Measurements from ENCODE around the gene IL1RAPL1. TPM values are rescaled to one million over a fixed set of nuclear protein-coding genes. Genes with fewer than 3 reads are reported as not detected.

IL1RAPL1 gene
- total RNA-seq, 2 experiments from 2014 or later, result not detected

DNA sequence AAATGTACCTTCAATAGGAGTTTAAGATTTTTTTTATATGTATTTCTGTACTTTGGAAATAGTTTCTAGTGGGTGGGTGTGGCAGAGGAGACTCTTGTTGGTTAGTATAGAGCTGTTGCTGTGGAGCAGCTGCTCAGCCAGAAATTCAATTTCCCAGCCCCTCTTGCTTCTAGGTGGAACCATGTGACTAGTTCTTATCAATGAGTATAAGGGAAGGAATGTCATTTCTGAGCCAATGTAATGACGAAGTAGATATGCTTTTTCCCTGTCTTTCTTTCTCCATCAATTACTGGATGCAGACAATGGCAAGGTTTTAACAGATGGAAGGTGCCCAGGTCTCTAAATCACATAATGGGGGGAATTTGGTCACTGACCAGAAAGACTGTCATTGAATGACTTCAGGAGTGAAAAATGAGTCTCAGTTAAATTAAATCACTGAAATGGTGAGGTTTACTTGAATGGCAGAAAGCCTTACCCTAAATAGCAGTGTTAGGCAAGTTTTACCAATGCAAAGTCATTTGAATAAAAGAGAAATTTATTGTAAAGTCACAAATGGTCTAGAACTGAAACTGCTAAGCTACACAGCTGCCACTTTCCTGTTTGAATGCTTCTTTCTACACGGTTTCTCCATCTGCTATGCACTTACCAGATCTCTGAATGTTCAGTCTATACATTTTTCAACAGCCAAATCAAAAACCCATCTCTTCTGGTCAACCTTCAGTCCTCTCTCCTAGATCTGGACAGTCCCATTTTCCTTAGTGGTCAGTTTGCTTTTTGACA, 832.7 kb downstream of the IL1RAPL1 start:
- CTCF ChIA-PET, result no interaction called here
- Mint-ChIP-seq H3K36me3 (ENCODE audit: low read depth) (no peaks in the 10 kb centered on the region), H3K27me3 (no peaks in the 10 kb centered on the region), H3K27ac (no peak overlapping the region), H3K9me3 (peaks cover 2% of the 10 kb centered on the region), H3K4me3 (no peak overlapping the region), H3K4me1 (ENCODE audit: low read depth) (no peaks in the 10 kb centered on the region)
- no peak for DNase-seq
- TF ChIP-seq, protein P1, sequence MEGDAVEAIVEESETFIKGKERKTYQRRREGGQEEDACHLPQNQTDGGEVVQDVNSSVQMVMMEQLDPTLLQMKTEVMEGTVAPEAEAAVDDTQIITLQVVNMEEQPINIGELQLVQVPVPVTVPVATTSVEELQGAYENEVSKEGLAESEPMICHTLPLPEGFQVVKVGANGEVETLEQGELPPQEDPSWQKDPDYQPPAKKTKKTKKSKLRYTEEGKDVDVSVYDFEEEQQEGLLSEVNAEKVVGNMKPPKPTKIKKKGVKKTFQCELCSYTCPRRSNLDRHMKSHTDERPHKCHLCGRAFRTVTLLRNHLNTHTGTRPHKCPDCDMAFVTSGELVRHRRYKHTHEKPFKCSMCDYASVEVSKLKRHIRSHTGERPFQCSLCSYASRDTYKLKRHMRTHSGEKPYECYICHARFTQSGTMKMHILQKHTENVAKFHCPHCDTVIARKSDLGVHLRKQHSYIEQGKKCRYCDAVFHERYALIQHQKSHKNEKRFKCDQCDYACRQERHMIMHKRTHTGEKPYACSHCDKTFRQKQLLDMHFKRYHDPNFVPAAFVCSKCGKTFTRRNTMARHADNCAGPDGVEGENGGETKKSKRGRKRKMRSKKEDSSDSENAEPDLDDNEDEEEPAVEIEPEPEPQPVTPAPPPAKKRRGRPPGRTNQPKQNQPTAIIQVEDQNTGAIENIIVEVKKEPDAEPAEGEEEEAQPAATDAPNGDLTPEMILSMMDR (IDR thresholded peaks at IDR 0.05), result no peak
- POLR2A ChIA-PET, result no interaction called here
- ATAC-seq, result no peak
- intact Hi-C loops (cut with micrococcal nuclease), result no loop called here

DNA sequence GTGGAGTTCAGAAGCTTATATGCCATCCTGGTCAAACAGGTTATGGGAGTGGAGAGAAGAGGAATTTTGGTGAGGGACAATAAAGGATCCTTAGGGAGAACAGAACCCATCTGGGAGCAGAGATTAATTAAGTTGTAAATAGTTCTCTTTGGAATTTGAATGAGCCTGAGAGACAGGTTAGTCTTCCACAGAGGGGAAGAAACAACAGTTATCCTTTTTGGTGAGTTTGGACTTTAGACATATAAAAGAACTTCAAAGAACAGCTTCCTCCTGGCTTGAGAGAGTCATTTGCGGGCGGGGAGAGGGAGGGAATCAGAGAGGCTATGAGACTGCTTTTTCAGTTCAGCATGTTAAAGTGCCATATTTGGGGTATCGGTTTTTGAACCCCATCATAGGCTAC, 834.8 kb downstream of the IL1RAPL1 start:
- no peaks in the 10 kb centered on the region for H3K4me1 Mint-ChIP-seq (ENCODE audit: low read depth)
- no peak overlapping the region for H3K4me3 Mint-ChIP-seq
- POLR2A ChIA-PET, result no interaction called here
- no peaks in the 10 kb centered on the region for H3K36me3 Mint-ChIP-seq (ENCODE audit: low read depth)
- CTCF ChIA-PET, result no interaction called here
- H3K27ac Mint-ChIP-seq, result no peak overlapping the region
- intact Hi-C loops (cut with micrococcal nuclease), result no loop called here
- no peak for ATAC-seq
- DNase-seq, result no peak
- peaks cover 2% of the 10 kb centered on the region for H3K9me3 Mint-ChIP-seq
- H3K27me3 Mint-ChIP-seq, result no peaks in the 10 kb centered on the region
- TF ChIP-seq, protein P1 (IDR thresholded peaks at IDR 0.05), result no peak

DNA sequence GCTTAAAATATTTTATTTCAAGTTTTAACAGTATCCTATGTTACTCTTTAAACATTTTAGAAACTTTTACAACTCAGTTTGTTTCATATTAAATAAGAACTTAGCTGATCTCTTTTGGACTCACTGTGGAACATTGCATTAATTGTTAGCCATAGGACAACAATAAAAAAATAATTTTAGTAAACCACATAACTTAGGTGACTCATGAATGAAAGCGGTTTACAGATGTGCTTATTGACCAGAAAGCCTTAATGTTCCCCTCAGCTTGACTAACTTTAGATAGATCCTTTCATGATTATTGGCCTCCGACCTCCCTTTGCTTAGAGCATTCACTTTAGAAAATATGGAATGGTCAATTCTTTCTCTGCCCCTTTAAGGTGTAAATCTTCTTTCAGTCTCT, 844.6 kb downstream of the IL1RAPL1 start:
- H3K27me3 Mint-ChIP-seq, result no peaks in the 10 kb centered on the region
- H3K27ac Mint-ChIP-seq, result no peak overlapping the region
- H3K4me3 Mint-ChIP-seq, result no peak overlapping the region
- DNase-seq (no peak), ATAC-seq (no peak)
- intact Hi-C loops (cut with micrococcal nuclease), result no loop called here
- no peaks in the 10 kb centered on the region for H3K36me3 Mint-ChIP-seq (ENCODE audit: low read depth)
- ChIA-PET POLR2A (no interaction called here), CTCF (no interaction called here)
- H3K4me1 Mint-ChIP-seq (ENCODE audit: low read depth), result no peaks in the 10 kb centered on the region
- TF ChIP-seq, protein P1 (IDR thresholded peaks at IDR 0.05), result no peak
- H3K9me3 Mint-ChIP-seq, result no peaks in the 10 kb centered on the region

DNA sequence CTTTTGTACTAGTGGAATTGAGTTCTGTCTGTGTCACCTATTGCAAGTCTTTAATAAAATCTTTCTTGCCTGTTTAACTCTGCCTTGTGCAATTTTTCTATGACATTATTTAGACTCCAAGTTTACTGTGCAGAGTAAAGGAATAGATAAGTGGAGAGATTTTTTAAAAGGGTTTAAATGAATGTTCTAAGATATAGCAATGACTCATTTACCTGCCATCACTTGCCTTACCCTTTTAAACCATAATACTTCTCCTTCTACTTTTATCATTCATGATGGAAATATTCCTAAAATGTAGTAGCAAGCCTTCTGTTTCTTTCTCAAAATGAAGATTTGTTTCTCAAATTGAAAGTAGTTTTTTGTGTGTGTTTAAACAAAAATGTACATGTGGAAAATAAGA, 845.3 kb downstream of the IL1RAPL1 start:
- Mint-ChIP-seq H3K36me3 (ENCODE audit: low read depth) (no peaks in the 10 kb centered on the region), H3K4me3 (no peak overlapping the region), H3K9me3 (no peaks in the 10 kb centered on the region), H3K27me3 (no peaks in the 10 kb centered on the region), H3K27ac (no peak overlapping the region), H3K4me1 (ENCODE audit: low read depth) (no peaks in the 10 kb centered on the region)
- intact Hi-C loops (cut with micrococcal nuclease), result no loop called here
- POLR2A ChIA-PET, result no interaction called here
- ATAC-seq (no peak), DNase-seq (no peak)
- CTCF ChIA-PET, result no interaction called here
- TF ChIP-seq, protein P1 (IDR thresholded peaks at IDR 0.05), result no peak

DNA sequence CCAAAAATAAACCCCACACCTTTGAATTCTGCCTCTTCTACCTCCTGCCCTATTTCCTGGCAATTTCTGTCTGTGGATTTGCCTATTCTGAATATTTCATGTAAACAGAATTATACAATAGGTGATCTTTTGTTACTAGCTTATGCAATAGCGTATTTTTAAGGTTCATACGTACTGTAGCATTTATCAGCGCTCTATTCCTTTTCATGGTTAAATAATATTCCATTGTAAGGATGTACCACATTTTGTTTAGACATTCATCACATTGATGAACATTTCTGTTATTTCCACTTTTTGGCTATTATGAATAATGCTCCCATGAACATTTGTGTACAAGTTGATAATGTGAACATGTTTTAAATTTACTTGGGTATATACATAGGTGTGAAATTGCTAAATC, 847.7 kb downstream of the IL1RAPL1 start:
- no peaks in the 10 kb centered on the region for H3K36me3 Mint-ChIP-seq (ENCODE audit: low read depth)
- CTCF ChIA-PET, result no interaction called here

More for the DNA sequence above, 847.7 kb downstream of the IL1RAPL1 start:
- H3K27me3 Mint-ChIP-seq, result no peaks in the 10 kb centered on the region
- TF ChIP-seq, protein P1 (IDR thresholded peaks at IDR 0.05), result no peak
- H3K27ac Mint-ChIP-seq, result no peak overlapping the region
- intact Hi-C loops (cut with micrococcal nuclease), result no loop called here
- no peak for ATAC-seq
- no peak for DNase-seq
- no peaks in the 10 kb centered on the region for H3K9me3 Mint-ChIP-seq
- no peaks in the 10 kb centered on the region for H3K4me1 Mint-ChIP-seq (ENCODE audit: low read depth)
- no peak overlapping the region for H3K4me3 Mint-ChIP-seq
- POLR2A ChIA-PET, result no interaction called here

Measured in activated CD8-positive, alpha-beta T cell treated with anti-CD3 and anti-CD28 coated beads for 36 hours (primary cell).